NCI-H2227 treated with DMSO at 0.1 percent for 48 hours (cell line): ENCODE data around the gene PHGDH.
"Not testable (repeated sequence)": the region's sequence is repeated elsewhere in the genome, so short reads cannot be mapped to it uniquely, and the experiment has no call there.

Experiments used
- DNase-seq: peaks from one replicate; lab custom pipeline; 2025; lab: John Stamatoyannopoulos, UW

PHGDH gene

GRCh38 chr1:119700326-119700725, 11.4 kb upstream of the PHGDH start:
- DNase-seq = no peak

GRCh38 chr1:119701659-119702058, 10.1 kb upstream of the PHGDH start:
- DNase-seq = no peak

DNA sequence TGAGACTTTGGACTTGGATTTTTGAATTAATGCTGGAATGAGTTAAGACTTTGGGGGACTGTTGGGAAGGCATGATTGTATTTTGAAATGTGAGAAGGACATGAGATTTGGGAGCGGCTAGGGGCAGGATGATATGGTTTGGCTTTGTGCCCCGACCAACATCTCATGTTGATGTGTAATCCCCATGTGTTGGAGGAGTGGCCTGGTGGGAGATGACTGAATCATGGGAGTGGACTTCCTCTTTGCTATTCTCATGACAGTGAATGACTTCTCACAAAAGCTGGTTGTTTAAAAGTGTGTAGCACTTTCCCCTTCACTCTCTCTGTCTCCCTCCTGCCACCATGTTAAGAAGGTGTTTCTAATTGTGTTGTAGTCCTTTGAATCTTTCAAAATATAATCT, 9.3 kb upstream of the PHGDH start:
- no peak for DNase-seq

GRCh38 chr1:119703666-119704450, 7.9 kb upstream of the PHGDH start:
- DNase-seq = no peak

DNA sequence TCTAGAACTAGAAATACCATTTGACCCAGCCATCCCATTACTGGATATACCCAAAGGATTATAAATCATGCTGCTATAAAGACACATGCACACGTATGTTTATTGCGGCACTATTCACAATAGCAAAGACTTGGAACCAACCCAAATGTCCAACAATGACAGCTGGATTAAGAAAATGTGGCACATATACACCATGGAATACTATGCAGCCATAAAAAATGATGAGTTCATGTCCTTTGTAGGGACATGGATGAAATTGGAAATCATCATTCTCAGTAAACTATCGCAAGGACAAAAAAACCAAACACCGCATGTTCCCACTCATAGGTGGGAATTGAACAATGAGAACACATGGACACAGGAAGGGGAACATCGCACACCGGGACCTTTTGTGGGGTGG, 5.1 kb upstream of the PHGDH start:
- DNase-seq = not testable (repeated sequence)

- not testable (repeated sequence) for DNase-seq
These were observed 354 bp upstream of the PHGDH start for GRCh38 chr1:119711356-119711803.

- DNase-seq = peak; percentile 80
These were observed 756 bp downstream of the PHGDH start for GRCh38 chr1:119712342-119713038.

GRCh38 chr1:119713039-119713748, 1.5 kb downstream of the PHGDH start:
- peak; percentile 14 for DNase-seq

GRCh38 chr1:119713749-119714456, 2.2 kb downstream of the PHGDH start:
- no peak for DNase-seq

DNA sequence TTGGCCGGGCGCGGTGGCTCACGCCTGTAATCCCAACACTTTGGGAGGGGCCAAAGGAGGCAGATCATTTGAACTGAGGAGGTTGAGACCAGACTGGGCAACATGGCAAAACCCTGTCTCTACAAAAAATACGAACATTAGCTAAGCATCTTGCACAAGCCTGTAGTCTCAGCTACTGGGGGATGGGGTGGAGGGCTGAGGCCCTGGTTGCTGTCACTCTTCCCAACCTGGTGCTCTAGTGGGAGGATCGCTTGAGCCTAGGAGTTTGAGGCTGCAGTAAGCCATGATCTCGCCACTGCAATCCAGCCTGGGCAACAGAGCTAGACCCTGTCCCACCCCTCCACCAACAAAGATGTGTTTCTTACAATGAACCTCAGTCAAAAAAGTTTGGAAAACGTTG, 2.8 kb downstream of the PHGDH start:
- DNase-seq = no peak

GRCh38 chr1:119715542-119715941, 3.8 kb downstream of the PHGDH start:
- peak; percentile 13 for DNase-seq

DNA sequence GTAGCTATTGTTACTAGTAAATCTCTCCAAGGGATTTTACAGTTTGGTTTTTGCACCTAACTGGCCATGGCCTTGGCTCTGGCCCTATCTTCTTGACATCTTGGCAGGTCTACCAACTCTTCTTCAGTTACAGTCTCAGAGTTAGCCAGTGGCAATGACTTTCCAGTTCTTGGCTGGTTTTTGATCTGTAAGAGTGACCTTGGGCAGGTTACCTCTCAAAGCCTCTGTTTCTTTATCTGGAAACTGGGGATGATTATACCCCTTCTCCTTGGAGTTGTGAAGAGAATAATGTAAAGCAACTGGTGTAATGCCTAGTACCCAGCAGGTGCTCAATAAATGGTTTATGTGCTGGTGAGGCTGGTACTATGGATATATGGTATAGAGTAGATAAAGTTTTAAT, 6.7 kb downstream of the PHGDH start:
- DNase-seq = no peak

DNA sequence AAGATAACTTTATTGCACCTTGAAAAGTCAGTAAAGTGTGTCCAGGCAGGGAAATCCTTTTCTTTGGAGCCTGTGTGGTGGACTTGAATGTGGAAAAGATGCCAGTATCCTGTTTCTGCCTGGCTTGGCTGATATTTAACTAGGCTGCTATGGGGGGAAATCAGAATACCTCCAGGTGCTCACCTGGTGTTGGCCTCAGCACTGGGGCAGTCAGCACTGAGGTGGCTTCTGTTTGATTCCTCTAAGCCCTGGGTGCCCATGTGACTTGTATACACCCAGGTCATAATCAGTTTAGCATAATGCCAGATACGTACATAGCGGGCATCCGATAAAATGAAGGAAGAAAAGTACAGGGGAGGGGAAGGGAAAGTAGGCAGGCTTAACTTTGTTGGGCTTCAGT, 7.2 kb downstream of the PHGDH start:
- DNase-seq = no peak

DNA sequence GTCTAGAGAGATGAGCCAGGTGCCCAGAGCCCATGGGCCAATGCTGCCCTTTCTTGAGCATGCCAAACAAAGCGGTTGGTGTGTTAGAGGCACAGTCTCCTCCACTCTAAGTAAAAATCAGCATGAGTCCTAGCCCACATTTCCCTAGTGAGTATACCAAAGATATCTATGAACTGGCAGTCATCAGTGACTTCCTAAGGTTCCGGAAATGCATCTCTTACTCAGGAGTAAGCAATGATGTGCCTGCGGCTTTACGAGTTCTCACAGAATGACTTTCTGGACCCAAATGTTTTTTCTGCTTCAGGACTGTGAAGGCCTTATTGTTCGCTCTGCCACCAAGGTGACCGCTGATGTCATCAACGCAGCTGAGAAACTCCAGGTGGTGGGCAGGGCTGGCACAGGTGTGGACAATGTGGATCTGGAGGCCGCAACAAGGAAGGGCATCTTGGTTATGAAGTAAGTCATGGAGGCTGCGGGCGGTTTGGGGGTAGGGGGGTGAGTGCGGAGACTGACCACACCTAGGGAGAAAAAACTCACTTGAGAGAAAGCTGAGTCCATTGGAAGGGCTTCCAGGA, 9.2 kb downstream of the PHGDH start:
- DNase-seq = no peak

DNA sequence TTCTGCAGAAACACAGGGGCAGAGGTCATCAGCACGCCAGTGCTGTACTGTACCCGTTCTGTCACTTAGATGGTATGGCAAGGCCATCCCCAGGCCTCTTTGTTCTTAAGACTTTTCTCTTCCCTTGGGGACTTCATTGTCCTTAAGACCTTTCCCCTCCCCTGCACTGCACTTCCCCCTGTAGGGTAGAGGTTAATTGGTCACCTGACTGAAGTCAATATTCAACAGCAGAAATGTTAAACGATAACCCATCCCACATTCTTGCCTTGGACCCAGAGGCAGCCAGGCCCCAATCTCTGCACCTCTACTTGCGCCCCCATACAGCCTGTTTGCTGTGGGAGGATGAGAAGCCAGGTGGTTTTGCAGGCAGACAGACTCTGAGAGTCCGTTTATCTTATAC, 10.2 kb downstream of the PHGDH start:
- no peak for DNase-seq

- DNase-seq = no peak
These were observed 13.0 kb downstream of the PHGDH start for GRCh38 chr1:119724611-119725218.

GRCh38 chr1:119725626-119726025, 13.9 kb downstream of the PHGDH start:
- DNase-seq = no peak

GRCh38 chr1:119727991-119728390, 16.3 kb downstream of the PHGDH start:
- no peak for DNase-seq

- no peak for DNase-seq
These were observed 17.3 kb downstream of the PHGDH start for GRCh38 chr1:119729044-119729443.

GRCh38 chr1:119731060-119731459, 19.3 kb downstream of the PHGDH start:
- DNase-seq = no peak

GRCh38 chr1:119731741-119732430, 20.2 kb downstream of the PHGDH start:
- no peak for DNase-seq
